ENCODE results near the gene GIGYF2. TPM values are rescaled to one million over a fixed set of nuclear protein-coding genes. Genes with fewer than 3 reads are reported as not detected.
A peak's percentile ranks its signal among the peaks of the same experiment; 100 is the strongest.

The GIGYF2 gene
- total and polyA plus RNA-seq, 5 donors from 2014 or later = 15.2 to 75.6 (median 19.3) TPM

- peak overlapping the region in 1 of 4 donors; percentile 13 for H3K4me3 Mint-ChIP-seq
- DNase-seq (no peak), ATAC-seq (ENCODE audit: low read depth in 2 of 2) (no peak)
- no peaks in the 10 kb centered on the region for H3K9me3 ChIP-seq (ENCODE audit: control insufficient read depth in 2 of 2, low read length in 2 of 2)
- H3K36me3 Mint-ChIP-seq = peaks cover 6% of the 10 kb centered on the region
- H3K4me1 ChIP-seq (ENCODE audit: control insufficient read depth, insufficient read depth, low read length, poor library complexity, severe bottlenecking) = no peaks in the 10 kb centered on the region
- no peaks in the 10 kb centered on the region for H3K4me1 Mint-ChIP-seq
- no peaks in the 10 kb centered on the region for H3K9me3 Mint-ChIP-seq
- H3K27me3 Mint-ChIP-seq = peaks cover 7% of the 10 kb centered on the region
- H3K27ac ChIP-seq (ENCODE audit: insufficient read depth, low read length, poor library complexity, severe bottlenecking) = no peak overlapping the region
- H3K27me3 ChIP-seq (ENCODE audit: control insufficient read depth, insufficient read depth, low read length) = no peaks in the 10 kb centered on the region
- H3K4me3 ChIP-seq (ENCODE audit: low read depth, low read length) = no peak overlapping the region
- H3K27ac Mint-ChIP-seq = peak overlapping the region in 1 of 3 donors; percentile 52
- no peaks in the 10 kb centered on the region for H3K36me3 ChIP-seq (ENCODE audit: control insufficient read depth, insufficient read depth, low read length)
Measured at GRCh38 chr2:232869138-232870017, 172.2 kb downstream of the GIGYF2 start.

GRCh38 chr2:232870018-232870765 lies 173.1 kb downstream of the GIGYF2 start, which contains the start of gene SNORC:
TSS of gene SNORC (plus strand) at chr2:232870264. CDS start at chr2:232870342, 78 bp downstream.
- DNase-seq = no peak
- peaks cover 0 to 2% (median 0%) of the 10 kb centered on the region in 4 donors for H3K4me1 Mint-ChIP-seq
- peak within 1 kb of the TSS in 1 of 4 donors; percentile 13 for H3K4me3 Mint-ChIP-seq
- Histone ChIP-seq H3K27me3 (ENCODE audit: control insufficient read depth, insufficient read depth, low read length) (no peaks in the 10 kb centered on the region), H3K4me1 (ENCODE audit: control insufficient read depth, insufficient read depth, low read length, poor library complexity, severe bottlenecking) (no peaks in the 10 kb centered on the region), H3K9me3 (ENCODE audit: control insufficient read depth in 2 of 2, low read length in 2 of 2) (no peaks in the 10 kb centered on the region), H3K27ac (ENCODE audit: insufficient read depth, low read length, poor library complexity, severe bottlenecking) (no peak within 1 kb of the TSS), H3K36me3 (ENCODE audit: control insufficient read depth, insufficient read depth, low read length) (no peaks in the 10 kb centered on the region), H3K4me3 (ENCODE audit: low read depth, low read length) (no peak within 1 kb of the TSS)
- peak within 1 kb of the TSS in 2 of 3 donors; percentile 52 to 53 for H3K27ac Mint-ChIP-seq
- no peak for ATAC-seq (ENCODE audit: low read depth in 2 of 2)
- H3K27me3 Mint-ChIP-seq = peaks cover 11% of the 10 kb centered on the region
- H3K9me3 Mint-ChIP-seq = no peaks in the 10 kb centered on the region
- H3K36me3 Mint-ChIP-seq = peaks cover 5% of the 10 kb centered on the region

GRCh38 chr2:232870766-232871371 lies 173.7 kb downstream of the GIGYF2 start:
- no peak overlapping the region for H3K4me3 Mint-ChIP-seq
- Histone ChIP-seq H3K9me3 (ENCODE audit: control insufficient read depth in 2 of 2, low read length in 2 of 2) (no peaks in the 10 kb centered on the region), H3K4me3 (ENCODE audit: low read depth, low read length) (no peak overlapping the region), H3K27me3 (ENCODE audit: control insufficient read depth, insufficient read depth, low read length) (peaks cover 4% of the 10 kb centered on the region), H3K27ac (ENCODE audit: insufficient read depth, low read length, poor library complexity, severe bottlenecking) (no peak overlapping the region), H3K4me1 (ENCODE audit: control insufficient read depth, insufficient read depth, low read length, poor library complexity, severe bottlenecking) (peaks cover 7% of the 10 kb centered on the region), H3K36me3 (ENCODE audit: control insufficient read depth, insufficient read depth, low read length) (no peaks in the 10 kb centered on the region)
- no peaks in the 10 kb centered on the region for H3K9me3 Mint-ChIP-seq
- peaks cover 16% of the 10 kb centered on the region for H3K27me3 Mint-ChIP-seq
- DNase-seq (no peak), ATAC-seq (ENCODE audit: low read depth in 2 of 2) (no peak)
- H3K36me3 Mint-ChIP-seq = peaks cover 3% of the 10 kb centered on the region
- H3K4me1 Mint-ChIP-seq = peaks cover 0 to 7% (median 0%) of the 10 kb centered on the region in 4 donors
- no peak overlapping the region for H3K27ac Mint-ChIP-seq

GRCh38 chr2:232871418-232871834 lies 174.3 kb downstream of the GIGYF2 start:
- Mint-ChIP-seq H3K4me1 (peaks cover 0 to 7% (median 0%) of the 10 kb centered on the region in 4 donors), H3K27me3 (peaks cover 16% of the 10 kb centered on the region), H3K36me3 (no peaks in the 10 kb centered on the region), H3K27ac (no peak overlapping the region), H3K9me3 (no peaks in the 10 kb centered on the region), H3K4me3 (no peak overlapping the region)
- Histone ChIP-seq H3K4me1 (ENCODE audit: control insufficient read depth, insufficient read depth, low read length, poor library complexity, severe bottlenecking) (peaks cover 7% of the 10 kb centered on the region), H3K27ac (ENCODE audit: insufficient read depth, low read length, poor library complexity, severe bottlenecking) (no peak overlapping the region), H3K4me3 (ENCODE audit: low read depth, low read length) (no peak overlapping the region), H3K36me3 (ENCODE audit: control insufficient read depth, insufficient read depth, low read length) (no peaks in the 10 kb centered on the region), H3K9me3 (ENCODE audit: control insufficient read depth in 2 of 2, low read length in 2 of 2) (no peaks in the 10 kb centered on the region), H3K27me3 (ENCODE audit: control insufficient read depth, insufficient read depth, low read length) (peaks cover 4% of the 10 kb centered on the region)
- no peak for DNase-seq
- no peak for ATAC-seq (ENCODE audit: low read depth in 2 of 2)

GRCh38 chr2:232871835-232872736 lies 175.0 kb downstream of the GIGYF2 start:
- ATAC-seq (ENCODE audit: low read depth in 2 of 2) (no peak), DNase-seq (no peak)
- Mint-ChIP-seq H3K36me3 (no peaks in the 10 kb centered on the region), H3K9me3 (no peaks in the 10 kb centered on the region), H3K4me1 (peaks cover 0 to 7% (median 0%) of the 10 kb centered on the region in 4 donors), H3K4me3 (no peak overlapping the region), H3K27ac (no peak overlapping the region), H3K27me3 (peaks cover 16% of the 10 kb centered on the region)
- H3K4me3 ChIP-seq (ENCODE audit: low read depth, low read length) = no peak overlapping the region
- H3K4me1 ChIP-seq (ENCODE audit: control insufficient read depth, insufficient read depth, low read length, poor library complexity, severe bottlenecking) = peaks cover 7% of the 10 kb centered on the region
- no peaks in the 10 kb centered on the region for H3K36me3 ChIP-seq (ENCODE audit: control insufficient read depth, insufficient read depth, low read length)
- H3K27me3 ChIP-seq (ENCODE audit: control insufficient read depth, insufficient read depth, low read length) = peaks cover 4% of the 10 kb centered on the region
- H3K27ac ChIP-seq (ENCODE audit: insufficient read depth, low read length, poor library complexity, severe bottlenecking) = no peak overlapping the region
- no peaks in the 10 kb centered on the region for H3K9me3 ChIP-seq (ENCODE audit: control insufficient read depth in 2 of 2, low read length in 2 of 2)

- H3K27ac Mint-ChIP-seq = no peak overlapping the region
- peaks cover 0 to 7% (median 0%) of the 10 kb centered on the region in 4 donors for H3K4me1 Mint-ChIP-seq
- no peaks in the 10 kb centered on the region for H3K9me3 Mint-ChIP-seq
- no peaks in the 10 kb centered on the region for H3K36me3 Mint-ChIP-seq
- peaks cover 7% of the 10 kb centered on the region for H3K4me1 ChIP-seq (ENCODE audit: control insufficient read depth, insufficient read depth, low read length, poor library complexity, severe bottlenecking)
- H3K4me3 ChIP-seq (ENCODE audit: low read depth, low read length) = no peak overlapping the region
- DNase-seq (no peak), ATAC-seq (ENCODE audit: low read depth in 2 of 2) (no peak)
- no peaks in the 10 kb centered on the region for H3K36me3 ChIP-seq (ENCODE audit: control insufficient read depth, insufficient read depth, low read length)
- H3K27me3 Mint-ChIP-seq = peaks cover 20% of the 10 kb centered on the region
- H3K27ac ChIP-seq (ENCODE audit: insufficient read depth, low read length, poor library complexity, severe bottlenecking) = no peak overlapping the region
- no peaks in the 10 kb centered on the region for H3K9me3 ChIP-seq (ENCODE audit: control insufficient read depth in 2 of 2, low read length in 2 of 2)
- H3K4me3 Mint-ChIP-seq = no peak overlapping the region
- peaks cover 4% of the 10 kb centered on the region for H3K27me3 ChIP-seq (ENCODE audit: control insufficient read depth, insufficient read depth, low read length)
Measured at GRCh38 chr2:232872826-232873225, 175.7 kb downstream of the GIGYF2 start.
